Esophagus squamous epithelium (tissue), 4 donors: Measurements from ENCODE around the gene UBE2H.

Source experiments
- POLR2A ChIP-seq, 4 donors: fragments of 450-650 bp; IDR thresholded peaks; one replicate each; pipeline ENCODE4 v1.6.1; 2017; ENCODE audit warnings: antibody characterized with exemption in 4 of 4, mild to moderate bottlenecking in 4 of 4, moderate library complexity in 3 of 4
- TF ChIP-seq, protein P1 (sequence below), 6 experiments: fragments of 450-650 bp in 4 of 6; fragments of 200-600 bp in 2 of 6; sonication (generic) in 2 of 6; IDR thresholded peaks; one replicate each; pipeline ENCODE4 v1.5.1; 2016 to 2019; ENCODE audit warnings: antibody characterized with exemption in 6 of 6, mild to moderate bottlenecking in 4 of 6, moderate library complexity in 4 of 6

DNA sequence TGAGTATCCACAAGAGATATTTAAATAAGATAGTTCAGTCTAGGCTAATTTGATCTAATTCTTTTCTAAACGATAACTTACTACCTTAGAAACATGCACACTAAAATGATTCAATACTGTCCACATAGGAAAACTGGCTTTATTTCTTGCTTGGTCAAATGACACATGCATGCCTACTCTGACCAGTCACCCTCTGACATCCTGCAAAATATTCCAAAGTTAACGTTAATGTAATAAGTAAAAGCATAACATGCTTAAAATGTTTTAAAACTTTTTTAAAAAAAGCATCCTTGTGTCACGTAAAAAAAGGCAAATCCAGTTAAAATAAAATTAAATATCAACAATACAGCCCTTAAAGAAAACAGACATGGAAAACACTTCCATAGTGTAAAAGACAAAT, 70.2 kb downstream of the UBE2H start:
- TF ChIP-seq, protein P1, sequence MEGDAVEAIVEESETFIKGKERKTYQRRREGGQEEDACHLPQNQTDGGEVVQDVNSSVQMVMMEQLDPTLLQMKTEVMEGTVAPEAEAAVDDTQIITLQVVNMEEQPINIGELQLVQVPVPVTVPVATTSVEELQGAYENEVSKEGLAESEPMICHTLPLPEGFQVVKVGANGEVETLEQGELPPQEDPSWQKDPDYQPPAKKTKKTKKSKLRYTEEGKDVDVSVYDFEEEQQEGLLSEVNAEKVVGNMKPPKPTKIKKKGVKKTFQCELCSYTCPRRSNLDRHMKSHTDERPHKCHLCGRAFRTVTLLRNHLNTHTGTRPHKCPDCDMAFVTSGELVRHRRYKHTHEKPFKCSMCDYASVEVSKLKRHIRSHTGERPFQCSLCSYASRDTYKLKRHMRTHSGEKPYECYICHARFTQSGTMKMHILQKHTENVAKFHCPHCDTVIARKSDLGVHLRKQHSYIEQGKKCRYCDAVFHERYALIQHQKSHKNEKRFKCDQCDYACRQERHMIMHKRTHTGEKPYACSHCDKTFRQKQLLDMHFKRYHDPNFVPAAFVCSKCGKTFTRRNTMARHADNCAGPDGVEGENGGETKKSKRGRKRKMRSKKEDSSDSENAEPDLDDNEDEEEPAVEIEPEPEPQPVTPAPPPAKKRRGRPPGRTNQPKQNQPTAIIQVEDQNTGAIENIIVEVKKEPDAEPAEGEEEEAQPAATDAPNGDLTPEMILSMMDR (IDR thresholded peaks at IDR 0.05), result no peak
- no peak for TF ChIP-seq POLR2A (IDR thresholded peaks at IDR 0.05)
